Measurements from ENCODE around the gene BMP5. TPM values are rescaled to one million over a fixed set of nuclear protein-coding genes. Genes with fewer than 3 reads are reported as not detected.

BMP5 gene
- total RNA-seq, 2 donors from 2014 or later: not detected

DNA sequence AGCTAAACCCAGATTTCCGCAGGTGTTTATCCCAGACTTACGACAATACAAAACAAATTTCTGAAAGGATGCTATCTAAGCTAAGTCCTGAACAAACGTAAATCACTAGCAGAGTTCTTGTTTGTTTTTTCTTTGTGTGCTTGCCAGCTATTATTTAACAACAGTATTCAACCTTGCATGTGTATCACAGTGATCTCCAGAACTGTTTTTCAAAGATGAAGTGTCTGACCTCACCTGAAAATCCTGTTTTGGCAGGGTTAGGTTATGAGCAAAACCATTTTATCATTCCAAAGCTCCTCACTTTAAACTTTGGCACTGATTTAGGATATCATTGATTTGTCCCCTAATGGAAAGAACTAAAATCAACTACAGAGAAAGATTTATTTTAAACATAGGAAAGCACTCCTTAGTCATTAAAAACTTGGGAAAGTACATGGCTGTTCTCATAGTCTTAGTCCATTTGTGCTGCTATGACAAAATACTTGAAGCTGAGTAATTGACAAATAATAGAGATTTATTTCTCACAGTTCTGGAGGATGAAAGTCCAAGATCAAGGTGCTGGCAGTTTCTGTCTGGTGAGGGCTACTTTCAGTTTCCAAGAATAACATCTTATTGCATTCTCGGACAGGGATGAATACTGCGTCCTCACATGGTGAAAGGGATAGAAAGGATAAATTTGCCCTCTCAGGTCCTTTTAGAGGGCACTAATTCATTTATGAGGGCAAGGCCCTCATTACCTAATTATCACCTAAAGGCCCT is 20.8 kb upstream of the BMP5 start:
- no peaks in the 10 kb centered on the region for H3K36me3 Mint-ChIP-seq (ENCODE audit: low read depth)
- no peaks in the 10 kb centered on the region for H3K4me1 Mint-ChIP-seq
- H3K27me3 Mint-ChIP-seq: no peaks in the 10 kb centered on the region
- DNase-seq (no peak), ATAC-seq (no peak)
- no peak overlapping the region for H3K4me3 Mint-ChIP-seq
- H3K27ac Mint-ChIP-seq: no peak overlapping the region
- H3K9me3 ChIP-seq (ENCODE audit: control insufficient read depth, low read length, poor library complexity, severe bottlenecking): no peaks in the 10 kb centered on the region

GRCh38 chr6:55892749-55893357 is 17.5 kb upstream of the BMP5 start:
- Mint-ChIP-seq H3K36me3 (ENCODE audit: low read depth) (no peaks in the 10 kb centered on the region), H3K4me3 (no peak overlapping the region), H3K4me1 (no peaks in the 10 kb centered on the region), H3K27me3 (no peaks in the 10 kb centered on the region), H3K27ac (no peak overlapping the region)
- no peak for ATAC-seq
- H3K9me3 ChIP-seq (ENCODE audit: control insufficient read depth, low read length, poor library complexity, severe bottlenecking): no peaks in the 10 kb centered on the region
- DNase-seq: no peak

- Mint-ChIP-seq H3K4me1 (no peaks in the 10 kb centered on the region), H3K27me3 (no peaks in the 10 kb centered on the region), H3K36me3 (ENCODE audit: low read depth) (no peaks in the 10 kb centered on the region), H3K27ac (no peak overlapping the region), H3K4me3 (no peak overlapping the region)
- H3K9me3 ChIP-seq (ENCODE audit: control insufficient read depth, low read length, poor library complexity, severe bottlenecking): no peaks in the 10 kb centered on the region
- ATAC-seq (no peak), DNase-seq (no peak)
Measured at GRCh38 chr6:55888917-55889316, 13.5 kb upstream of the BMP5 start.

DNA sequence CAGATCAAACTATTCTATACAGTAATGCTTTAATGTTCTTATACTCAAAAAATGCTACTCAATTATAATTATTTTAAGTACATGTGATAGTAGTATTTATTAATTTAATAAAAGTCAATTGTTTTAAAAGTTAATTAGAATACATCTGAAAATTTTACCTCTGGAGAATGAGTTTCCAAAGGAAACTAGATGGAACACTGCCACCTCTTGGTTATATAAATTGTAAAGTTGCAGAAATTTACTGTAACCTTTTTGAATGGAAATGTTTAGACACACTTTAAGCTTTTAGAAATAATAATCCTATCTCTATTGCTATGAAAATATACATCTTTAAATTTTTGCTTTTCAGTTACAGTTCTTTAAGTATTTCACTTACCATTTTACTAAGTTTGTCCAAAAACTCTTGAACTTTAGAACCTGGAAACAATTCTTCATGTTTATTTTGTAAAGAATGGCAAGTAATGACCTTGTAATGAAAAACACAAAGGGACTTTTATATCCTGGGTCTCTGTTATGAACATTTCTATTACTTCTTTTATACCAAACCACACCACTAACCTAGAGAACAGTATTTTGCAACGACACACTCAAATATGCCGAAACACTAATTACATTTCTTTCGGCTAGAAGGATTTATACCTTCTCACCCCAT is 10.9 kb upstream of the BMP5 start:
- H3K27ac Mint-ChIP-seq: no peak overlapping the region
- no peaks in the 10 kb centered on the region for H3K27me3 Mint-ChIP-seq
- H3K4me1 Mint-ChIP-seq: no peaks in the 10 kb centered on the region
- no peaks in the 10 kb centered on the region for H3K9me3 ChIP-seq (ENCODE audit: control insufficient read depth, low read length, poor library complexity, severe bottlenecking)
- DNase-seq (no peak), ATAC-seq (no peak)
- no peaks in the 10 kb centered on the region for H3K36me3 Mint-ChIP-seq (ENCODE audit: low read depth)
- H3K4me3 Mint-ChIP-seq: no peak overlapping the region

- H3K27ac Mint-ChIP-seq: no peak overlapping the region
- DNase-seq (no peak), ATAC-seq (no peak)
- no peaks in the 10 kb centered on the region for H3K9me3 ChIP-seq (ENCODE audit: control insufficient read depth, low read length, poor library complexity, severe bottlenecking)
- H3K27me3 Mint-ChIP-seq: no peaks in the 10 kb centered on the region
- H3K4me3 Mint-ChIP-seq: no peak overlapping the region
- no peaks in the 10 kb centered on the region for H3K36me3 Mint-ChIP-seq (ENCODE audit: low read depth)
- no peaks in the 10 kb centered on the region for H3K4me1 Mint-ChIP-seq
Measured at GRCh38 chr6:55882718-55883569, 7.6 kb upstream of the BMP5 start.

DNA sequence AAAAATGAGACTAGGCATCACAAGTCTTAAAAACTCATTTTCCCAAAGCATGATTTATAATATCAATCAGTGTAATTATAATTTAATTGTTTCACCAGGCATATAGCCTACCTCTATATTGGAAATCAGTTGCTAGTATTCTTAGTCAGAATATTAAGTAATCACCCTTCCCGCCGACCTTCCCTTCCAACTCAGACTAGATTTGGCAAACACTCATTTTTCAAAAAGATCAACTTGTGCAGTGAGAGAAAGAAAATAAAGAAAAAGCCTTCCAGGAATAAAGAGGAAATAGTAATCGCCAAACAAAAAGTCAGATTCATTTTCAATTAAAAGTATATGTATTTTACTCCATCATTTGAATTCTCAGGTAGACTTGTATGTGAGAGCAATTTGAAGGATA is 1.9 kb upstream of the BMP5 start:
- no peaks in the 10 kb centered on the region for H3K9me3 ChIP-seq (ENCODE audit: control insufficient read depth, low read length, poor library complexity, severe bottlenecking)
- no peaks in the 10 kb centered on the region for H3K4me1 Mint-ChIP-seq
- no peaks in the 10 kb centered on the region for H3K27me3 Mint-ChIP-seq
- H3K36me3 Mint-ChIP-seq (ENCODE audit: low read depth): no peaks in the 10 kb centered on the region
- DNase-seq (no peak), ATAC-seq (no peak)
- H3K4me3 Mint-ChIP-seq: no peak overlapping the region
- no peak overlapping the region for H3K27ac Mint-ChIP-seq

GRCh38 chr6:55874316-55874715 is 1.1 kb downstream of the BMP5 start:
- no peaks in the 10 kb centered on the region for H3K9me3 ChIP-seq (ENCODE audit: control insufficient read depth, low read length, poor library complexity, severe bottlenecking)
- no peak overlapping the region for H3K4me3 Mint-ChIP-seq
- H3K27ac Mint-ChIP-seq: no peak overlapping the region
- no peak for DNase-seq
- H3K4me1 Mint-ChIP-seq: no peaks in the 10 kb centered on the region
- H3K36me3 Mint-ChIP-seq (ENCODE audit: low read depth): no peaks in the 10 kb centered on the region
- no peaks in the 10 kb centered on the region for H3K27me3 Mint-ChIP-seq
- no peak for ATAC-seq

GRCh38 chr6:55872866-55873265 is 2.5 kb downstream of the BMP5 start:
- no peak overlapping the region for H3K4me3 Mint-ChIP-seq
- no peak overlapping the region for H3K27ac Mint-ChIP-seq
- no peak for DNase-seq
- no peak for ATAC-seq
- H3K27me3 Mint-ChIP-seq: no peaks in the 10 kb centered on the region
- no peaks in the 10 kb centered on the region for H3K9me3 ChIP-seq (ENCODE audit: control insufficient read depth, low read length, poor library complexity, severe bottlenecking)
- H3K4me1 Mint-ChIP-seq: no peaks in the 10 kb centered on the region
- no peaks in the 10 kb centered on the region for H3K36me3 Mint-ChIP-seq (ENCODE audit: low read depth)

GRCh38 chr6:55870181-55870813 is 5.1 kb downstream of the BMP5 start:
- H3K4me3 Mint-ChIP-seq: no peak overlapping the region
- ATAC-seq (no peak), DNase-seq (no peak)
- H3K36me3 Mint-ChIP-seq (ENCODE audit: low read depth): no peaks in the 10 kb centered on the region
- no peaks in the 10 kb centered on the region for H3K4me1 Mint-ChIP-seq
- H3K9me3 ChIP-seq (ENCODE audit: control insufficient read depth, low read length, poor library complexity, severe bottlenecking): no peaks in the 10 kb centered on the region
- no peaks in the 10 kb centered on the region for H3K27me3 Mint-ChIP-seq
- H3K27ac Mint-ChIP-seq: no peak overlapping the region

- Mint-ChIP-seq H3K27ac (no peak overlapping the region), H3K4me3 (no peak overlapping the region), H3K4me1 (no peaks in the 10 kb centered on the region), H3K27me3 (no peaks in the 10 kb centered on the region), H3K36me3 (ENCODE audit: low read depth) (no peaks in the 10 kb centered on the region)
- no peaks in the 10 kb centered on the region for H3K9me3 ChIP-seq (ENCODE audit: control insufficient read depth, low read length, poor library complexity, severe bottlenecking)
- no peak for ATAC-seq
- DNase-seq: no peak
Measured at GRCh38 chr6:55869674-55870073, 5.7 kb downstream of the BMP5 start.

GRCh38 chr6:55868771-55869479 is 6.5 kb downstream of the BMP5 start:
- H3K27ac Mint-ChIP-seq: no peak overlapping the region
- H3K27me3 Mint-ChIP-seq: no peaks in the 10 kb centered on the region
- no peaks in the 10 kb centered on the region for H3K4me1 Mint-ChIP-seq
- no peaks in the 10 kb centered on the region for H3K36me3 Mint-ChIP-seq (ENCODE audit: low read depth)
- no peaks in the 10 kb centered on the region for H3K9me3 ChIP-seq (ENCODE audit: control insufficient read depth, low read length, poor library complexity, severe bottlenecking)
- DNase-seq: no peak
- ATAC-seq: no peak
- H3K4me3 Mint-ChIP-seq: no peak overlapping the region

- no peak overlapping the region for H3K27ac Mint-ChIP-seq
- no peak for ATAC-seq
- H3K9me3 ChIP-seq (ENCODE audit: control insufficient read depth, low read length, poor library complexity, severe bottlenecking): no peaks in the 10 kb centered on the region
- DNase-seq: no peak
- H3K4me3 Mint-ChIP-seq: no peak overlapping the region
- H3K36me3 Mint-ChIP-seq (ENCODE audit: low read depth): no peaks in the 10 kb centered on the region
- H3K4me1 Mint-ChIP-seq: no peaks in the 10 kb centered on the region
- no peaks in the 10 kb centered on the region for H3K27me3 Mint-ChIP-seq
Measured at GRCh38 chr6:55868176-55868575, 7.2 kb downstream of the BMP5 start.
